ENCODE data around the gene CTPS2. TPM values are rescaled to one million over a fixed set of nuclear protein-coding genes. Genes with fewer than 3 reads are reported as not detected.
"Not testable (repeated sequence)": the region's sequence is repeated elsewhere in the genome, so short reads cannot be mapped to it uniquely, and the experiment has no call there.

Gene CTPS2
- total and polyA plus RNA-seq, 4 donors: 5.1 to 17.6 (median 12.1) TPM

DNA sequence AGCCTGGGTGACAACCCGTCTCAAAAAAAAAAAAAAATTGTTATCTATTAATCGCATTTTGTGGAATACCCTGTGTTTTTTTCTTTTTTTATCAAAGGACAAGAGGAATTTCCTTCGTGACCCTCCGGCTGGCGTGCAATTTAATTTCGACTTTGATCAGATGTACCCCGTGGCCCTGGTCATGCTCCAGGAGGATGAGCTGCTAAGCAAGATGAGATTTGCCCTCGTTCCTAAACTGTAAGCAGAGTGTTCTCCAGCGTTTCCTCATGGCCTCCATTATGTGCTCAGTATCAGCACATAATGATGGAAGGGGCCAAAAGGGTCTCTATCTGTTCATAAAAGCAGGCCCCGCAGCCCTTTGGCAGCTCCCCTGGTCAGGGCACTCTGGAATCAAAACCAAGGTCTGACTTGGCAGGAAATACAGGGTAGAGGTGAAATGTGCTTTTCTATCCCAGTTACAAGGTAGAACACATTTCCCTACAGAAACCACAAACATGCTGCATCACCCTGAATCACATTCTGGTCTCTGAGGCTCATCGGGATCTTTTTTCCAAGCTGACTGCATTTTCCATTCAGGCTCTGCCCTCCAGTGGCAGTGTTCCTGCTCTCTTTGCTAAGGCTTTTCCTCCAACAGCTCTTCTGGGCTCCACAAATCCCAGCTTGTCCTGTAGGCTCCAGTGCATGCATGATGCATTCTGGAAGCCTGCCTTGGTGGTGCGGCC lies 31.3 kb upstream of the CTPS2 start:
- H3K4me1 ChIP-seq (ENCODE audit: control insufficient read depth in 1 of 2, insufficient read depth in 2 of 2, low read length in 2 of 2): no peaks in the 10 kb centered on the region
- no peak overlapping the region for H3K27ac ChIP-seq (ENCODE audit: low read depth in 1 of 2, low read length in 2 of 2)
- H3K4me3 ChIP-seq (ENCODE audit: low read length in 2 of 2): no peak overlapping the region
- H3K27me3 ChIP-seq (ENCODE audit: control insufficient read depth in 1 of 2, insufficient read depth in 2 of 2, low read length in 1 of 2): no peaks in the 10 kb centered on the region
- ATAC-seq (ENCODE audit: low FRiP score) (no peak), DNase-seq (no peak)
- no peaks in the 10 kb centered on the region for H3K9me3 ChIP-seq (ENCODE audit: control insufficient read depth, low read length)
- peaks cover 2 to 8% of the 10 kb centered on the region in 2 donors for H3K36me3 ChIP-seq (ENCODE audit: control insufficient read depth in 1 of 2, insufficient read depth in 2 of 2, low read length in 1 of 2)
- intact Hi-C loops (cut with DNase I): no loop called here
- WGBS, 2 donors: 94% methylated on average over 12 of the region's 12 CpGs

DNA sequence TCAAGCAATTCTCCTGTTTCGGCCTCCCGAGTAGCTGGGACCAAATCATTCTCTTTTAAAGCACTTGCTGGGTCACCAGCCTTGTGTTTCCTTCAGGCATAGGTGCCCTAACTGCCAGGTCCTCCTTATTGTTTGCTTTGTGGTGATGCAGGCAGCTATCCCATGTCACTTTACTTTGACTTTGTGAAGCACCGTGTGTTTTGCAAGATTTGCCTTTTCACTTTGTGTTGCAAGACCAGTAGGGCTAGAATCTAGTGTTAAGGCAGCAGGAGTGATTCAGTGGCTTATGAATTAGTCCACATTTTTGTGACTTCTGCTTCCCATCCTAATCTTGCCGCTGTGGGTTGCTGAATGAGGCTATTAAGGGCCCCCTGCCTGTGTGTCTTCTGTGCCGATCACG lies 27.1 kb upstream of the CTPS2 start:
- DNase-seq (no peak), ATAC-seq (ENCODE audit: low FRiP score) (no peak)
- Histone ChIP-seq H3K36me3 (ENCODE audit: control insufficient read depth in 1 of 2, insufficient read depth in 2 of 2, low read length in 1 of 2) (peaks cover 0 to 8% of the 10 kb centered on the region in 2 donors), H3K9me3 (ENCODE audit: control insufficient read depth, low read length) (no peaks in the 10 kb centered on the region), H3K4me1 (ENCODE audit: control insufficient read depth in 1 of 2, insufficient read depth in 2 of 2, low read length in 2 of 2) (no peaks in the 10 kb centered on the region), H3K4me3 (ENCODE audit: low read length in 2 of 2) (no peak overlapping the region), H3K27ac (ENCODE audit: low read depth in 1 of 2, low read length in 2 of 2) (no peak overlapping the region), H3K27me3 (ENCODE audit: control insufficient read depth in 1 of 2, insufficient read depth in 2 of 2, low read length in 1 of 2) (no peaks in the 10 kb centered on the region)
- intact Hi-C loops (cut with DNase I): no loop called here
- 63 to 68% methylated on average over 6 of the region's 6 CpGs for WGBS, 2 donors

DNA sequence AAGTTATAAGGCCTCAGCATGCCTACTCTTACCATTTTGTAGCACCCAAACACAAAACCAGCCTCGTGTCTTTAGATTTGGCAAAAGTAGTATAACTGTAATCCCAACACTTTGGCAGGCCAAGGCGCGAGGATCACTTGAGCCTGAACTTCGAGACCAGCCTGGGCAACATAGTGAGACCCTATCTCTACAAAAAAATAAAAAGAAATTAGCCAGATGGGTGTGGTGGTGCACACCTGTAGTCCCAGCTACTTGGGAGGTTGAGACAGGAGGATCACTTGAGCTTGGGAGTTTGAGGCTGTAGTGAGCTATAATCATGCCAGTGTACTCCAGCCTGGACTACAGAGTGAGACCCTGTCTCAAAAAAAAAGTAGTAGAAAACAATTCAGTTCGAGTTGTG lies 24.6 kb upstream of the CTPS2 start:
- intact Hi-C loops (cut with DNase I): no loop called here
- no peaks in the 10 kb centered on the region for H3K36me3 ChIP-seq (ENCODE audit: control insufficient read depth in 1 of 2, insufficient read depth in 2 of 2, low read length in 1 of 2)
- no peaks in the 10 kb centered on the region for H3K27me3 ChIP-seq (ENCODE audit: control insufficient read depth in 1 of 2, insufficient read depth in 2 of 2, low read length in 1 of 2)
- H3K4me3 ChIP-seq (ENCODE audit: low read length in 2 of 2): no peak overlapping the region
- no peaks in the 10 kb centered on the region for H3K9me3 ChIP-seq (ENCODE audit: control insufficient read depth, low read length)
- 77 to 96% methylated on average over 5 of the region's 5 CpGs for WGBS, 2 donors
- DNase-seq (no peak), ATAC-seq (ENCODE audit: low FRiP score) (no peak)
- H3K4me1 ChIP-seq (ENCODE audit: control insufficient read depth in 1 of 2, insufficient read depth in 2 of 2, low read length in 2 of 2): no peaks in the 10 kb centered on the region
- no peak overlapping the region for H3K27ac ChIP-seq (ENCODE audit: low read depth in 1 of 2, low read length in 2 of 2)

DNA sequence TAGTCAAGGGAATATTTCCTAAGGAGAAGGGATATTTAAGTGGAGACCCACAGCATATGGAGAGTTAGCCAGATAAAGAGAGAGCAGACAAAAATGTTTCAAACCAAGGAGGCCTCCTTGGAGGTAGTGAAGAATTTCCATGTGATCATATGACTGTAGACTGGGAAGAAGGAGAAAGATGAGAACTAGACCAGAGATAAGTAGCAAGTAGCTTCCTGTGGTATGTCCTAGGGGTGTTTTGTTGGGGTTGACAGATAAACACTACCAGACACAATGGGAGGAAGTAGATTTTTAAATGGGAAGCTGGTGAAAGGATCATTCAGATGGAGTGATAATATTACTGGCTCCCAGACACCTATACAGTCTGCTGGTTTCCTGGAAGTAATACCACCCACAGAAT lies 20.5 kb upstream of the CTPS2 start:
- Histone ChIP-seq H3K4me1 (ENCODE audit: control insufficient read depth in 1 of 2, insufficient read depth in 2 of 2, low read length in 2 of 2) (no peaks in the 10 kb centered on the region), H3K27me3 (ENCODE audit: control insufficient read depth in 1 of 2, insufficient read depth in 2 of 2, low read length in 1 of 2) (no peaks in the 10 kb centered on the region), H3K27ac (ENCODE audit: low read depth in 1 of 2, low read length in 2 of 2) (no peak overlapping the region), H3K9me3 (ENCODE audit: control insufficient read depth, low read length) (no peaks in the 10 kb centered on the region), H3K4me3 (ENCODE audit: low read length in 2 of 2) (no peak overlapping the region), H3K36me3 (ENCODE audit: control insufficient read depth in 1 of 2, insufficient read depth in 2 of 2, low read length in 1 of 2) (no peaks in the 10 kb centered on the region)
- intact Hi-C loops (cut with DNase I): no loop called here
- DNase-seq: no peak
- no peak for ATAC-seq (ENCODE audit: low FRiP score)

DNA sequence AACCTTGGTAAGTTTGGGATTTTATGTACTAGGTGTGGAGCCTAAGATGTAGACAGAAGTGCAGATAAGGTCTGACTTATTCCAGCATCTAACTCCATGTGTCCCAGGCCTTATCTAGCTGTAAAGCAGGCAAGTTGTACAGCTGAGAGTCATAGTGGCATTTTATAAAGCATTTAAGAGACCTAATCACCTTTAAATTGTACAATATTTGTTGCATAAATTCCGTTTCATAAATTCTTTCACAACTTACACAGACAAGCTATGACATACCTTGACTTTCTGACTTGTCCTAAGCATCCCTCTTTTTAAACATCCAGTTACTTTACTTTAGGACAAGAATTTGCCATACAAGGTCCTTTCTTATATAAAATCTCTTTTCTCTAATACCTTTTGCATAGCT lies 18.0 kb upstream of the CTPS2 start:
- DNase-seq: no peak
- no peaks in the 10 kb centered on the region for H3K9me3 ChIP-seq (ENCODE audit: control insufficient read depth, low read length)
- no peaks in the 10 kb centered on the region for H3K27me3 ChIP-seq (ENCODE audit: control insufficient read depth in 1 of 2, insufficient read depth in 2 of 2, low read length in 1 of 2)
- ATAC-seq (ENCODE audit: low FRiP score): no peak
- WGBS, 2 donors: 93 to 100% methylated on average over 1 of the region's 1 CpG
- H3K27ac ChIP-seq (ENCODE audit: low read depth in 1 of 2, low read length in 2 of 2): no peak overlapping the region
- H3K4me3 ChIP-seq (ENCODE audit: low read length in 2 of 2): no peak overlapping the region
- no peaks in the 10 kb centered on the region for H3K4me1 ChIP-seq (ENCODE audit: control insufficient read depth in 1 of 2, insufficient read depth in 2 of 2, low read length in 2 of 2)
- no peaks in the 10 kb centered on the region for H3K36me3 ChIP-seq (ENCODE audit: control insufficient read depth in 1 of 2, insufficient read depth in 2 of 2, low read length in 1 of 2)
- intact Hi-C loops (cut with DNase I): no loop called here

DNA sequence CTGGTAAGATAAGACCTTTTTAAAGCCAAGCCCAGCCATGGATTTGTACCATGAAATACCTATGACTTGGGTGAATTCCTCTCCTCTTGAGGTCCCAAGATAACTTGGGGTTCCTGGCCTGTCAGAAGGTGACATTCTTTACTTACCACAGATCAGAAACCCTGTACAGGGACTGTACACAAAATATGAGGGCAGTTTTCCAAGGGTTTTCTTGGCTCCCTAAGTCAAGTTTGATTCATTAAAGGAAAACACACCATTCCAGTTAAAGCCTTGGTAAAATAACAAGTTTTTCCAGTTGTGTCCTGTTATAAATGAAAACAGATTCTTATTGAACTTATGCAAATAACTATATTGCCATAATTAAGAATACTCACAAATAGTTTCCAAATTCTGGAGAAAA lies 15.2 kb upstream of the CTPS2 start:
- H3K4me3 ChIP-seq (ENCODE audit: low read length in 2 of 2): no peak overlapping the region
- H3K27me3 ChIP-seq (ENCODE audit: control insufficient read depth in 1 of 2, insufficient read depth in 2 of 2, low read length in 1 of 2): no peaks in the 10 kb centered on the region
- no peaks in the 10 kb centered on the region for H3K9me3 ChIP-seq (ENCODE audit: control insufficient read depth, low read length)
- no peak for ATAC-seq (ENCODE audit: low FRiP score)
- DNase-seq: no peak
- H3K27ac ChIP-seq (ENCODE audit: low read depth in 1 of 2, low read length in 2 of 2): no peak overlapping the region
- H3K36me3 ChIP-seq (ENCODE audit: control insufficient read depth in 1 of 2, insufficient read depth in 2 of 2, low read length in 1 of 2): no peaks in the 10 kb centered on the region
- intact Hi-C loops (cut with DNase I): no loop called here
- H3K4me1 ChIP-seq (ENCODE audit: control insufficient read depth in 1 of 2, insufficient read depth in 2 of 2, low read length in 2 of 2): no peaks in the 10 kb centered on the region

DNA sequence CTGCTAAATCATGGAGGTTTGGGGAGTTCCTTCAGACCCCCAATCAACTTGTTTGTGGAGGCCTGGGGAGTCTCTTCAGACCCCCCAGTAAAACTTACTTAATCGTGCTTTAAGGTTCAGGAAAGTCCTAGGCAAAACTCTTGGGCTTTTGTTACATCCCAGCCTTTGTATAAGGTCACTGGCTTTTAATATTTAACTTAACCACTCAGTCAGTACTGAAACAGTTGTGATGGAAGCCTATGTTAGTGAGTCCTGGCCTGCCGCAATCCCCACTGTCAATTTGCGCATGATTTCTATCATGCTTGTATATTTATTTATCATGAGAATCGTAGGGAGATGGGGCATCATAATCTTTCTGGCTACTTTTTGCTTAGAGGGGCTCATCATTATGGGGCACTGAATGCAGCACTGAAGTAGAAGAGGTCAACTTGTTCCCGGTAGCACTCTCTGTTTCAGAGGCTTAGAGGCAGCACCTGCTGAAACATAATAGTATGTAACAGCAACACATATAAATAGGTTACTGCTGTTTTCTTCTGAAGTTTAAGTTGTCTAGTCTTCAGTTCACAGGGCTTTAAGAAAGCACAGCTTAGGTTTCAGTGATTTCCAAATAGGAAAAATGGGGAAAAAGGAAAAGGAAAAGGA lies 14.0 kb upstream of the CTPS2 start:
- H3K27me3 ChIP-seq (ENCODE audit: control insufficient read depth in 1 of 2, insufficient read depth in 2 of 2, low read length in 1 of 2); DNase-seq: not testable (repeated sequence)
- WGBS, 2 donors: 80 to 87% methylated on average over 5 of the region's 5 CpGs

DNA sequence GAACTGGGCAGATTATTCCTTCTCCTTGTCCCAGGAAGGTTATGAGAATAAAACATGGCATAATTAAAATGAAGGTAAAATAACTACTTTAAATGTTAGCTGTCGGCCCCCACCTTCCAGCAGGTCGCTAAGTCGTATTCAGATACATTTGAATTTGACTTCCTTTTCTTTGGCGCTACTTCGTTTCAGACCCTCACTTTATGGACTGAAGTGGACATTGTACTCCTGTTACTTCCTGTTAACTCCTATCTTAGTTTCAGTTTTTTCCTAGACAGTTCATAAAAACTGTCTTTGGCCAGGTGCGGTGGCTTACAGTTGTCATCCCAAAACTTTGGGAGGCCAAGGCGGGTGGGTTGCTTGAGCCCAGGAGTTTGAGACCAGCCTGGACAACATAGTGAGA lies 12.6 kb upstream of the CTPS2 start:
- Histone ChIP-seq H3K36me3 (ENCODE audit: control insufficient read depth in 1 of 2, insufficient read depth in 2 of 2, low read length in 1 of 2) (no peaks in the 10 kb centered on the region), H3K9me3 (ENCODE audit: control insufficient read depth, low read length) (no peaks in the 10 kb centered on the region), H3K27ac (ENCODE audit: low read depth in 1 of 2, low read length in 2 of 2) (no peak overlapping the region), H3K4me3 (ENCODE audit: low read length in 2 of 2) (no peak overlapping the region), H3K4me1 (ENCODE audit: control insufficient read depth in 1 of 2, insufficient read depth in 2 of 2, low read length in 2 of 2) (peaks cover 0 to 5% of the 10 kb centered on the region in 2 donors), H3K27me3 (ENCODE audit: control insufficient read depth in 1 of 2, insufficient read depth in 2 of 2, low read length in 1 of 2) (no peaks in the 10 kb centered on the region)
- ATAC-seq (ENCODE audit: low FRiP score) (no peak), DNase-seq (no peak)
- intact Hi-C loops (cut with DNase I): no loop called here
- 93 to 94% methylated on average over 7 of the region's 7 CpGs for WGBS, 2 donors

More for the DNA sequence above, 14.0 kb upstream of the CTPS2 start:
- H3K27ac ChIP-seq (ENCODE audit: low read depth in 1 of 2, low read length in 2 of 2); intact Hi-C loops (cut with DNase I); ATAC-seq (ENCODE audit: low FRiP score); H3K4me1 ChIP-seq (ENCODE audit: control insufficient read depth in 1 of 2, insufficient read depth in 2 of 2, low read length in 2 of 2); H3K36me3 ChIP-seq (ENCODE audit: control insufficient read depth in 1 of 2, insufficient read depth in 2 of 2, low read length in 1 of 2); H3K9me3 ChIP-seq (ENCODE audit: control insufficient read depth, low read length); H3K4me3 ChIP-seq (ENCODE audit: low read length in 2 of 2): not testable (repeated sequence)

DNA sequence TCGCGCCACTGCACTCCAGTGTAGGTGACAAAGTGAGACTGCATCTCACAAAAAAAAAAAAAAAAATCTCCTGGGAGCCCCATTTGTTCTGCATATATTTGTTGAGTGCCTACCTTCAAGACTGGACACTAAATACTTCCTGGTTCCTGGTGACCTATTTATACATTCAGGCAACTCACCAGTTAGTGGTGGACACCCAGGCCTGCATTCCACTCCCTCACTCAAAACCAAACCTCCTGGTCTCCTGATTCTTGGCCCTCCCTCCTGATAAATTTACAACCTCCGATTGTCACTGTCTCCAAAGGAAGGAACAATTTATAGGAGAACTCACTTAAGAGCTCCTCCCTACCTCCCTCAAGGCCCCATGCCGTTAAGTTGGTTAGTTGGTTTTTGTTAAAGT lies 10.0 kb upstream of the CTPS2 start:
- Histone ChIP-seq H3K36me3 (ENCODE audit: control insufficient read depth in 1 of 2, insufficient read depth in 2 of 2, low read length in 1 of 2) (no peaks in the 10 kb centered on the region), H3K27me3 (ENCODE audit: control insufficient read depth in 1 of 2, insufficient read depth in 2 of 2, low read length in 1 of 2) (no peaks in the 10 kb centered on the region), H3K9me3 (ENCODE audit: control insufficient read depth, low read length) (no peaks in the 10 kb centered on the region), H3K4me1 (ENCODE audit: control insufficient read depth in 1 of 2, insufficient read depth in 2 of 2, low read length in 2 of 2) (peaks cover 0 to 5% of the 10 kb centered on the region in 2 donors), H3K4me3 (ENCODE audit: low read length in 2 of 2) (no peak overlapping the region), H3K27ac (ENCODE audit: low read depth in 1 of 2, low read length in 2 of 2) (no peak overlapping the region)
- 81 to 82% methylated on average over 4 of the region's 4 CpGs for WGBS, 2 donors
- ATAC-seq (ENCODE audit: low FRiP score): no peak
- DNase-seq: no peak
- intact Hi-C loops (cut with DNase I): no loop called here

Measured in aorta (tissue), 5 donors.